HCEC 1CT (cell line): ENCODE measurements around the gene BRSK2.
A peak's percentile ranks its signal among the peaks of the same experiment; 100 is the strongest.
"Not testable (repeated sequence)": the region's sequence is repeated elsewhere in the genome, so short reads cannot be mapped to it uniquely, and the experiment has no call there.

ENCODE experiments used
- DNase-seq: peaks from one replicate; pipeline ENCODE4 v3.0.0-alpha.2; 2017

The BRSK2 gene

GRCh38 chr11:1354125-1354938 lies 35.4 kb upstream of the BRSK2 start:
- no peak for DNase-seq

DNA sequence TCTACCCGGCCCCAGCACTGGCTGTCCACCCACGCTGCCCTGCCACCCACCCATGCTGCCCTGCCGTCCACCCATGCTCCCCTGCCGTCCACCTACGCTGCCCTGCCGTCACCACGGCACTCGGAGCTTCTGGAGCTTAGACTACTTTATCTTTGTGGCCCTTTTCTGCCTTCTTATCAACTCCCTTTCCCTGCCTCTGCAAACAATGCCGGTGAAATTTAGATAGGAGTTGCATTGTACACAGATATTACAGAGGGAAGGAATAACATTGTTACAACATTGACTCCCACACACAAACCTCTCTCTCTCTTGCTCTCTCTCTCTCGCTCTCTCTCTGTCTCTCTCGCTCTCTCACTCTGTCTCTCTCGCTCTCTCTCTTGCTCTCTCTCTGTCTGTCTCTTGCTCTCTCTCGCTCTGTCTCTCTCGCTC lies 33.7 kb upstream of the BRSK2 start:
- DNase-seq = no peak

GRCh38 chr11:1356478-1356960 lies 33.2 kb upstream of the BRSK2 start:
- DNase-seq = no peak

DNA sequence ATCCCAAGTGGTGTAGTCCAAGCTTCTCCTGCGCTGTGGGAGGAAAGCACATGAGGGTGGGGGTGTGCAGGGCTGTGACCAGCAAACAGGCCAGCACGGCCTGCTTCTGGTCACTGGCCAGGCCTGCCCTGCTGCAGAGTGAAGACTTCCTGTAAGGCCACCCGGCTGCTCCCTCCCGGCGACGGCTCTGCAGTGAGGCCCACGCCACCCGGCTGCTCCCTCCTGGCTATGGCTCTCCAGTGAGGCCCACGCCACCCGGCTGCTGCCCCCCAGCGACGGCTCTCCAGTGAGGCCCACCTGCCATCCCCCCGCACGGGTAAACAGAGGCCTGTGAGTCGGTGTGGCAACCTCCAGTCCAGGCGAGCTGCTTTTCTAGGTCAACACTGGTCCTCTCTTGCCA lies 31.4 kb upstream of the BRSK2 start:
- DNase-seq = no peak

- DNase-seq = not testable (repeated sequence)
Observed at GRCh38 chr11:1358931-1359330, 30.8 kb upstream of the BRSK2 start.

- no peak for DNase-seq
Observed at GRCh38 chr11:1359556-1359955, 30.2 kb upstream of the BRSK2 start.

DNA sequence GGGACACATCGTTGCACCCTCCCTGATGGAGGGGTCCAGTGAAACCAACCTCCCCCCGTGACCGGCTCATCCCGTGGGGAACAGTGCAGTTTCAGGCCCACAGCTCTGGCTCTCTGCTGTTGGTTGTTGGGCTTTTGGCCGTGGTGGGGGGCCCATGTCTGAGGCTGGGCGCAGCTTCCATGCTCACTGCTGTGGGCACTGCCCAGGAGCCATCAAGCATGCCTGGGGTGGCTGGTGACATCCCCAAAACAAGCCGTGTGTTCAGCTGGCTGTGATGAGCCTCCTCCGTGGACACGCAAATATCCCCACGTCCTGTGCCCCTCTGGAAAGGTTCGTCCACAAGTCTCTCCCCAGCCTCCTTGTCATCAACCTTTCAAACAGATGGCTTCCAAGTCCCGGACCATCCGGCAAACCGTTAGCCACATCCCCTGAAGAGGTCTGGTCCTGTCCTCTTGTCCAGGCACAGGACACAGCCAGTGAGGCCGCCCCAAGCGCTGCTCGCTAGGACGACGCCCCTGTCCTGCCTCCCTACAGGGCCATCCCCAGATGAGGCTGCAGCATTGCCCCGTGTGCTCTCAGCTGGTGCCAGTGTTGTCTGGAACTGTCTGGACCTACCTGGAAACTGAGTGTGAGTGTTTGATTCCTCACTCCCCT lies 29.4 kb upstream of the BRSK2 start:
- no peak for DNase-seq

DNA sequence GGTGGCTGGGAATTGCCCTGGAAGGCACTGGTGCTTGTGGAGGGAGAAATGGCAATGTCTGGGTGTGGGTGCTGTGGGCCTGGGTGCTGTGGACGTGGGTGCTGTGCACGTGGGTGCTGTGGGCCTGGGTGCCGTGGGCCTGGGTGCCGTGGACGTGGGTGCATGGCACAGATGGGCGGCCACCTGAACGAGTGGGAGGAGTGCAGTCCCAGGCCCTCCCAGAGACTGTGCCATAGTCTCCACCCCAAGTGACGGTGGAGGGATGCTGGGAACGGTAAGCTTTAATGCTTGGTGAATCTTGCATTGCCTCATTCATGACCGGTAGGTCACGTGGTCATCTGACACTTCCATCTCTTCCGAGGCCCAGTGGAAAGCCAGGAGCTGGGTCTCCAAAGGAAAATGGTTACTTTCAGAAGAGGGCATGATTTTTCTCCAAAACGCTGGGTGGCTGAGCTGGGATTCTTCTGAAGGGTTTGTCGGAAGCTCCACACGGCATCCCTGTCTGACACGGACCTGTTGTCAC lies 28.8 kb upstream of the BRSK2 start:
- DNase-seq = no peak

DNA sequence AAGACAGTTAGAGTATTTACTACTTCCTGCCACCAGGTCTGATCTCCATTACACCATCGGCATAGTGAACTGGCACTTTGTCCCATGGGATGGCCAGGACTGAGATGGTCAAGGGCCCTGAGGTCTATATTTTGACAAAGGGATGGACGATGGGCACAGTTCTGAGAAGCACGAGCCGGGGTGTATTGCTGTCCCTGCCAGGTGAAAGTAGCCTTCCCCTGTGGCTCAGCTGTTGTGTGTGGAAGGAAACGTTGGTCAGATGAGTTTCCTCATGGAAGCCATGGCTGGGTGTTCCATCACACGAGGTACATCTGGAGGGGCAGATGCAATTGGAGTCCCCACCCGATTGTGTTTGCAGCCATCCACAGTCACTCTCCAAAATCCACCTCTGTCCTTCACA lies 27.9 kb upstream of the BRSK2 start:
- no peak for DNase-seq

- no peak for DNase-seq
Observed at GRCh38 chr11:1367721-1368120, 22.0 kb upstream of the BRSK2 start.

DNA sequence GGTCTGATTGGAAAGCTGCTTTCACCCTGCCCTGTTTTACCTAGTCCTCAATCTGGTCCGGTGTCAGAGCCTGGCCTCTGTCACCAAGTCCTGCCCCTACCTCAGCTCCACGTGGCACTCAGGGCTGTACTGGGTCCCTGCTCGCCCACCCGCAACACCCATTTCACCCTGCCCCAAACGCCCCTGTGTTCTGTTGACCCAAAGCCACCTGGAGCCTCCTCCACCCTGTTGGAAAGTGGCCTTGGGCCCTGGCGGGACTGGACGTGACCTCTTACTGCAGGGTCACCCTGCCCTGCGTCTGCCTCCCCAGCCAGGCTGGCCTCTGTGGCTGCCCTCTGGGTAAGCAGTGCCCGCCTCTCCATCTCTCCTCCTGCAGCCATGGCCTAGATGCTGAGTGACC lies 21.5 kb upstream of the BRSK2 start:
- DNase-seq = no peak

- no peak for DNase-seq
Observed at GRCh38 chr11:1368966-1369365, 20.8 kb upstream of the BRSK2 start.

GRCh38 chr11:1369371-1370005 lies 20.2 kb upstream of the BRSK2 start:
- DNase-seq = no peak

DNA sequence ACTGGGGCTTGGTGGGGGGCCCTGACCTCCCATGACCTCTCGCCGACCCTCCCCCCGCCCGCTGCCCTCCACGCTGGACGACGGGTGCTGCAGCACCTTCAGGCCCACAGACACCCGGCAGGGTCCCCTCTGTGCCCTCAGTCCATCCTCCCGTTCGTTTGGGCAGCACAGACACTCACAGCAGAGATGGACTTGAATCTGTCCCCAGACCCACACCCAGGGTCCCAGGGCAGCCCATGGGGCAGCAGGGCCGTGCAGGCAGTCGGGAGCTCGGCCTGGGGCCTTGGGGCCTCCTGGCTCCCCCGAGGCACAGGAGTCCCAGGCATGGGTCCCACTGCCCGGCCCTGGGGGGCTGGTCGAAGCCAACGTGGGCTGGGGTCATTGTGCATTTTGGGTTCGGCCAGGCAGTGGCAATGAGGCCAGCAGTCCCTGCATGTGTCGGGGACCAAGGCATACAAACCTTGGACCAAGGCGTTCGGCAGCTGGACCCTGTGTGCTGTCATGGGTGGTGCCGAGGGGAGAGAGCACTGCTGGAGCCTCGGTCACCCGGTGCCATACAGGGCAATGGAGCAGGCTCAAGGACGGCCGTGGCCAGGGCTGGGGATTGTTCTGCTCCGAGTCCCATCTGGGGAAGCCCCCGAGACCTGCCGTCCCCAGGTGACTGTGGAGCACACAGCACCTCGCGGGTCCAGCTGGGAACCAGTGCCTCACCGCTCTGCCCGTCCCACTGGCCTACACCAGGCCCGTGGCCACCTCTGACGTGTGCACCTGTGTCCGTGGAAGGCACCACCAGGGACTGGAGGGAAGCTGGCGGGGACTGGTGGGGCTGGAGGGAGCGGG lies 19.3 kb upstream of the BRSK2 start:
- no peak for DNase-seq

DNA sequence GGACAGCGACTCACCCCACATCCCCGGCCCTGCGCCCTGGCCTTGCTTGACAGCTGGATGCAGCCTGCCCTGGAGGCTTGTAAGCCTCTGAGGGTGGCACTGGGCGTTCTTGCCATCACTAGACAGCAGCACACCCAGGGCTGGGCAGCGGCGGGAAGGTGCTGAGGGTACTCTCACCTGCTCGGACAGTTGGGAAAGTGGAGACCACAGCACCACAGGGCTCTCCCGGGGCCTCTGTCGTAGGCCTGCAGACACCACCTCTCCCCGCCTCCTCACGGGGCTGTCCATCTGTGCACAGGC lies 18.8 kb upstream of the BRSK2 start:
- no peak for DNase-seq

DNA sequence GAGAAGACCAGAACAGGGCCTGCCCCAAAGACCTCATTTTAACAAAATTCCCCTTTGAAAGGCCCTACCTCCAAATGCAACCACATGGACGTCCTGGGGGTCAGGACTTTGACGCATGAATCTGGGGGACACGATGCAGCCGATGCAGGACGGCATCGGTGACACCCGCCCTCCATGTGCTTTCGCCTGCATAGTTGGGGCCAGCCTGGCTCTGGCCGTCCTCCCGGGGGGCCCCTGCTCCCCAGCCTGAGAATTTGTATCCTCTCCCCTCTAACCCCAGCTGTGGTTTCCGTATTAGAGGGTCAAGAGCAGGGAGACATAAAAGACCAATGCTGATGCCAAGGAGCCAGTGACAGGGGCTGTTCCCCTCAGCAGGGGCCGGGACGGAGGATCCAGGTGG lies 18.4 kb upstream of the BRSK2 start:
- DNase-seq = no peak

GRCh38 chr11:1371836-1372465 lies 17.8 kb upstream of the BRSK2 start:
- DNase-seq = no peak

DNA sequence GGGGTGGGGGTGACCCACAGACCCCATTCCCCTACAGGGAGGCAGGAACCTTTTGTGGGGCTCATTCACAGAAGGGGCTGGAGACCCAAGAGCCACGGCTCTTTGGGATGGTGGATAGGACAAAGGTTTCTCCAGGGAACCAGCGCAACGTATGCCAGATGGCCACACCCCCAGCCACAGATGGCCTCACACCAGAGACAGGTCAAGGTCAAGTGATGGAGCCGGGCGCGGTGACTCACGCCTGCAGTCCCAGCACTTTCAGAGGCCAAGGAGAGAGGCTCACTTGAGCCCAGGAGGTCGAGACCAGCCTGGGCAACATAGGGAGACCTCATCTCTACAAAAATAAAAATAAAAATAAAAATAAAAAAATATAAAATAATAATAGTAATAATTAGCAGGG lies 17.1 kb upstream of the BRSK2 start:
- no peak for DNase-seq

DNA sequence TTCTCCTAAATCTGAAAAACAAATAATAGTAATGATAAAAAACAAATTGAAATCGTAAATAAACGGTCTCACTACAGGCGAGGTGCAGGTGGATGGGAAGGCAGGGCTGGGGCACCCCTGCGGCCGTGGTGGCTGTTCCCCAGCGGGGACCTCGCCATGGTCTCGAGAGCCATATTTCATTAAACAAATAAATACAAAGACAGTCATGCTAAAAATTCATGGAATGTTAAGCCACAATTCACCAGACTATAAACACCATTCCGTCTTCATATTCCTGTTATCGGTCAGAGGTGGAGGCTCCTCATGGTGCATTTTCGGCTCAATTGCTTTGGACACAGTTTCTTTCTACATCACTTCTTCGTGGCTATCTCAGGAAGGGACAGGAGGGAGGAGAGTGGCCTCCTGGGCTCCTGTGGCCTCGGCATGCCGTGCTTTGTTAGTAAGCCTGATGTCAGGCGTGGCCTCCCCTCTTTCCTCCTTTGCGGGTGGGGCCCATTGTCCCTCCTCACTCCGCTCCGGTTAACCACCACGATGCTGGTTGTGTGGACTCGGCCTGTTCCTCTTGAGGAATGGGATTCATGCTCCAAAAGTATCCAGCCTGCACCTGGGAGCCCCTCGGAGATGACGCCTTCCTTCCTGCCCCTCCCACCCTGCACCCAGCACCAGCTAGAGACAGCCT lies 16.1 kb upstream of the BRSK2 start:
- peak; percentile 22 for DNase-seq

DNA sequence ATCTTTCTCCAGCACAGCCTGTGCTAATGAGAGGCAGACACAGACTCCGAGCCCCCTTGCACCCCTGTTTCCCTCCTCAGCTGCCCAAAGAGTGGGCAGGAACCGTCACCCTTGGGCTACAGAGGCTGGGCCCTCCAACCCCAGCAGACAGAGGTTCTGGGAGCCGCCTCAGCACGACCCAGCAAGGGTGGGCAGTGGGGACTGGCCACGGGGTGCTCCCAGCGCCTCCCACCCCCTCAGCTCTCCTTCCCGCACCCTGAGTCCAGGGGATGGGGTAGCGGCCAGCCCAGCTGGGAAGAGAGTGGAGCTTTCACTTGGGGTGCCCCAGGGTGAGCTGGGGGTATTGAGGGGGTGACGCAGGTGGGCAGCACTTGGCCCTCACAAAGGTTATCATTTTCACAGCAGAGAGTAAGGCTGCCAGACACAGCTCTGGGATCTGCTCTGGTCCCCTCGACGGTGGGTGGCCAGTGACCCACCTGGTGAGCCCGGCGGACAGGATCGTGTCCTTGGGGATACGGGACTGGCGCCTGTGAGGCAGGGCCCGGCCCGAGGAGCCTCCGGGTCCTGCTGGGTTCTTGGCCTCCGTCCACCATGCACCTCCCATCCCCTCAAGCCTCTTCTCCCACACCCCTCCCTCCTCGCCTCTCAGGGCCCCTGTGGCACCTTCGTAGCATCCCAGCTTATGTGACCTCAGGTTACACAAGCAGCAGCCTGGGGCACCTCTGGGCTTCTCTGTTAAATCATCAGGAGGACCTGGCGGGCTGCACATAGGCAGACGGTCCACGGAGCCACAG lies 14.4 kb upstream of the BRSK2 start:
- DNase-seq = no peak

GRCh38 chr11:1375955-1376258 lies 13.8 kb upstream of the BRSK2 start:
- DNase-seq = no peak
